Body of pancreas (tissue), 4 donors: Measurements from ENCODE around the gene ZNF628.

ENCODE experiments used
- POLR2A ChIP-seq, 3 donors: fragments of 450-650 bp; IDR thresholded peaks; one replicate each; pipeline ENCODE4 v1.6.1; 2016; ENCODE audit warnings: antibody characterized with exemption in 3 of 3, mild to moderate bottlenecking in 2 of 3
- TF ChIP-seq, protein P1 (sequence below), 7 experiments: fragments of 450-650 bp in 4 of 7; fragments of 200-600 bp in 3 of 7; sonication (generic) in 3 of 7; IDR thresholded peaks; one replicate each; pipeline ENCODE4 v1.5.1; 2016 to 2019; ENCODE audit warnings: antibody characterized with exemption in 7 of 7

DNA sequence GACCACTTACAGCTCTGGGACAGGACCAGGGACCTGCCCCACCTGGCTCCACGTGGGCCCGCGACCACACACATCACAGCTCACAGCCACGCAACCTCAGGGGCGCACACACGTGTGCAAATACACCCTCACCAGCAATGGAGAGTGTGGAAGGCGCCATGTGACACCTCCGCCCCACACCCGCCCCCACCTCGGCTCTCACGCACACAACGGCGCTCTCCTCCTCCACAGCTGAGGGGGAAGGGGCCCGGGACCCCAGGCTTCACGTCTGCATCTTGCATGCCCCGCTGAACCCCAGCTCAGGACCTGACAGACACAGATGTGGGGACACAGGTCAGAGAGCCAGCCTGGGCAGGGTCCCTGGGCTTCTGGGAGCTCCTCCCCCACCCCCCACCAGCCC is 26.9 kb upstream of the ZNF628 start:
- TF ChIP-seq, protein P1, sequence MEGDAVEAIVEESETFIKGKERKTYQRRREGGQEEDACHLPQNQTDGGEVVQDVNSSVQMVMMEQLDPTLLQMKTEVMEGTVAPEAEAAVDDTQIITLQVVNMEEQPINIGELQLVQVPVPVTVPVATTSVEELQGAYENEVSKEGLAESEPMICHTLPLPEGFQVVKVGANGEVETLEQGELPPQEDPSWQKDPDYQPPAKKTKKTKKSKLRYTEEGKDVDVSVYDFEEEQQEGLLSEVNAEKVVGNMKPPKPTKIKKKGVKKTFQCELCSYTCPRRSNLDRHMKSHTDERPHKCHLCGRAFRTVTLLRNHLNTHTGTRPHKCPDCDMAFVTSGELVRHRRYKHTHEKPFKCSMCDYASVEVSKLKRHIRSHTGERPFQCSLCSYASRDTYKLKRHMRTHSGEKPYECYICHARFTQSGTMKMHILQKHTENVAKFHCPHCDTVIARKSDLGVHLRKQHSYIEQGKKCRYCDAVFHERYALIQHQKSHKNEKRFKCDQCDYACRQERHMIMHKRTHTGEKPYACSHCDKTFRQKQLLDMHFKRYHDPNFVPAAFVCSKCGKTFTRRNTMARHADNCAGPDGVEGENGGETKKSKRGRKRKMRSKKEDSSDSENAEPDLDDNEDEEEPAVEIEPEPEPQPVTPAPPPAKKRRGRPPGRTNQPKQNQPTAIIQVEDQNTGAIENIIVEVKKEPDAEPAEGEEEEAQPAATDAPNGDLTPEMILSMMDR (IDR thresholded peaks at IDR 0.05), result no peak
- no peak for TF ChIP-seq POLR2A (IDR thresholded peaks at IDR 0.05)
